Medulla oblongata (tissue), 1 donor: Measurements from ENCODE around the gene ATF6.
"Not testable (repeated sequence)": the region's sequence is repeated elsewhere in the genome, so short reads cannot be mapped to it uniquely, and the experiment has no call there.

Experiments used
- DNase-seq: peaks from one replicate; pipeline ENCODE4 v3.0.0-alpha.2; 2015; ENCODE audit errors: extremely low spot score

ATF6 gene, protein sequence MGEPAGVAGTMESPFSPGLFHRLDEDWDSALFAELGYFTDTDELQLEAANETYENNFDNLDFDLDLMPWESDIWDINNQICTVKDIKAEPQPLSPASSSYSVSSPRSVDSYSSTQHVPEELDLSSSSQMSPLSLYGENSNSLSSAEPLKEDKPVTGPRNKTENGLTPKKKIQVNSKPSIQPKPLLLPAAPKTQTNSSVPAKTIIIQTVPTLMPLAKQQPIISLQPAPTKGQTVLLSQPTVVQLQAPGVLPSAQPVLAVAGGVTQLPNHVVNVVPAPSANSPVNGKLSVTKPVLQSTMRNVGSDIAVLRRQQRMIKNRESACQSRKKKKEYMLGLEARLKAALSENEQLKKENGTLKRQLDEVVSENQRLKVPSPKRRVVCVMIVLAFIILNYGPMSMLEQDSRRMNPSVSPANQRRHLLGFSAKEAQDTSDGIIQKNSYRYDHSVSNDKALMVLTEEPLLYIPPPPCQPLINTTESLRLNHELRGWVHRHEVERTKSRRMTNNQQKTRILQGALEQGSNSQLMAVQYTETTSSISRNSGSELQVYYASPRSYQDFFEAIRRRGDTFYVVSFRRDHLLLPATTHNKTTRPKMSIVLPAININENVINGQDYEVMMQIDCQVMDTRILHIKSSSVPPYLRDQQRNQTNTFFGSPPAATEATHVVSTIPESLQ

GRCh38 chr1:161766102-161766981 is at the start of gene ATF6:
Gene ATF6, plus strand, starts transcription at chr1:161766320. Its CDS starts 41 bp downstream, at chr1:161766361.
- DNase-seq = peak; percentile 92

- DNase-seq = peak; percentile 58
Measured at GRCh38 chr1:161718559-161719324, 47.4 kb upstream of the ATF6 start.

DNA sequence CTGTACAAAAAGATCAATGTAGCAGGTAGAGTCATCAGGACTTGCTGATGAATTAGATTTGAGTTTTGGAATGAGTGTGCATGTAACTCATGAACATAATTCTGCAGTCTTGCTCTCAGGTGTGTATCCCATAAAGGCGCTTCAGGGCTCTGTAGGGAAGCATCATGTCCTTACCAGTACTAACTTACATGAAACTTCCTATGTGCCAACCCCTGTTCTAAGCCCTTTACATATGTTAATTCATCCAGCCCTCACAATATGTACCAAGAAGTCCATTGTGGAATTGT is 46.9 kb upstream of the ATF6 start:
- no peak for DNase-seq

GRCh38 chr1:161720422-161720821 is 45.7 kb upstream of the ATF6 start:
- no peak for DNase-seq

GRCh38 chr1:161720956-161721737 is 45.0 kb upstream of the ATF6 start, which contains the start of gene FCRLB:
Gene FCRLB, plus strand, starts transcription at chr1:161721544. Its CDS starts 1,129 bp downstream, at chr1:161722673.
- no peak for DNase-seq

DNA sequence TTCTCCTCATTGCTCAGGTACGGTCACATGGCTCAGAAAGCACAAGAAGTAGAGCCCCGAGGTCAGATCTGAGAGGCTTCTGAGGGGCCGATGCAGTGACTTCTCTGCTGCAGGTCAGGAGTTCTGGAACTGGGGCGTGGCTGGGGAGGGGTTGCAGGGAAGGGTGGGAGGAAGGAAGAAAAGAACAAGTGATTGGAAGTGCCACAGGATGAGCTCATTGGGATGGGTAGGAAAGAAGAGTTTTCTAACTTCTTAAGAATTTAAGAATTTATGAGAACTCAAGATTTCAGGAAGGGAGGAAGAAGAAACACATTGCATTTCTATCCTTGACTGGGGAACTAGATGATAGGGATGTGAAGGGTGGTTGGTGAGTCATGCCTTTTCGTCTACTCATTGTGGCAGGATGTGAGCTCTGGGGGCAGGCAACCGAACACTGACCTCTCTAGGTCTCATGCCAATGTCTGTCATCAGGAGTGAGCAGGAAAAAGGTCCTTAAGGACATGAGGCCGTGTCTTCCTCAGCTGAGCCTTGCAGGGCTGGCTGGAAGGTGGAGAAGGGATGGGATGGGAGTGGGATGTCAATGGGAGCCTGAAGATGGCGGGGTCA is 44.3 kb upstream of the ATF6 start:
- DNase-seq = no peak

GRCh38 chr1:161722406-161722805 is 43.7 kb upstream of the ATF6 start:
- DNase-seq = no peak

- DNase-seq = no peak
Measured at GRCh38 chr1:161723459-161724141, 42.5 kb upstream of the ATF6 start.

GRCh38 chr1:161725258-161725907 is 40.7 kb upstream of the ATF6 start:
- DNase-seq = not testable (repeated sequence)

DNA sequence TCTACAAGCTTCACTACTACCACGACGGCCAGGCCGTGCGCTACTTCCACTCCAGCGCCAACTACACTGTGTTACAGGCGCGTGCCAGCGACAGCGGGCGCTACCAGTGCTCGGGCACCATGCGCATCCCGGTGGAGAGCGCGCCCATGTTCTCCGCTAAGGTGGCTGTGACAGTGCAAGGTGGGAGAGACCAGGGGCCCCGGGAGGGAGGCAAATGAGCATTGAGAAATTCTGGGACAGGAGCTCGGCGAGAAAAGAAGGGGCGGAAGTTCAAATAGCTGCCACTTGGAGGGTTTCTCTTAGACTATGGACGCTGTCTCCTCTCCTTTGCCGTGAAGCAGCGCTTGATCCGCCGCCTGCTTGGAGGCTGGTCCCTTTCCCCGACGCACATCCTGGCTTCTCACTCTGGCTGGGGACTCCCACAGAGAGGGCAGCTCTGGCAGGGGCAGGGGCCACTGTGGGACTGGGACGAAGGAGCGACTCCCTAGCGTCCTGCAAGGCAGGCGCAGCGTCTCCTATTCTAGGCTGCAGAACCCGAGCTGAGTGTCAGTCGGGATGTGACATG is 40.1 kb upstream of the ATF6 start:
- DNase-seq = peak; percentile 30

GRCh38 chr1:161726473-161727255 is 39.5 kb upstream of the ATF6 start:
- DNase-seq = peak; percentile 69

- peak; percentile 33 for DNase-seq
Measured at GRCh38 chr1:161727256-161727924, 38.7 kb upstream of the ATF6 start.

GRCh38 chr1:161728376-161729226 is 37.5 kb upstream of the ATF6 start:
- DNase-seq = no peak

DNA sequence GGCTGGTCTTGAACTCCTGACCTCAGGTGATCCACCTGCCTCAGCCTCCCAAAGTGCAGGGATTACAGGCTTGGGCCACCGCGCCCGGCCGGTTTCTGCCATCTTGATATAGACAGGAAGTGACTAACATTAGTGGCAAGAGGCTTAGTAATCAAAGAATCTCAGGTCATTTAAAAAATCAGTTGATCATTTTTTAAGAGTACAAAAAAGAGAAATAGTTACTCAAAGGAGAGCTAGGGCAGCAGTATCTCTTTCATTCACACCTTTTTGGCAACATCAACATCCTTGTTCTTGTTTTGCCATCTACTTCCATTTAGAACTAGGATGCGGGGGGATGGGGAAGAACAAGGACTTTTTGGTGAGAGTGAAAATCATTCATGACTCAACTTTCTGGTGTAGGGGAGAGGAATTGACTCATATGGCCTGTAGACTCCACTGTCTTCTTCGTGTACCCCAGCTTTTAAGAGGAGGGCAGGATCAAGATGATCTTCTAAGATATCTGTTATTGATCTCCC is 36.0 kb upstream of the ATF6 start:
- no peak for DNase-seq

DNA sequence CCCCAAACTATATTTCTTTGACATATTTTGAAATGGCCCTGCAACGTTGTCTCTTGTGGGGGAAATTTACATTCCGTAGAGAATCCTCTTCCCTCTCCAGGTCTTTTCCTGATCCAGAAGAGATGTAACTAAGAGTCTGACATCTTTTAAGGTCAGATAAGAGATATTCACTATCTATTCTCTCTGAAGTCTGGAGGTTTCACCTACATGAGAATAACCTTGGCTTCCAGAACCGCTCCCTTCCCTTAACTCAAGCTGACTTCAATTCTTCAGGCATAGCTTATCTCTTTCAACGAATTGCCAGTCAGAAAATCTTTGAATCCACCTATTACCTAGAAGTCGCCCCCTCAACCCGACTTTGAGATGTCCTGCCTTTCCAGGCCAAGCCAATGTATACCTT is 34.9 kb upstream of the ATF6 start:
- no peak for DNase-seq

GRCh38 chr1:161731981-161732718 is 34.0 kb upstream of the ATF6 start:
- DNase-seq = no peak
